H9 (cell line): Measurements from ENCODE around the gene FUT8. TPM values are rescaled to one million over a fixed set of nuclear protein-coding genes. Genes with fewer than 3 reads are reported as not detected.
A peak's percentile ranks its signal among the peaks of the same experiment; 100 is the strongest.

ENCODE experiments used
- DNase-seq: peaks from one replicate; pipeline ENCODE4 v3.0.0-alpha.2; 2017
- H2AFZ ChIP-seq: one replicate; pipeline ENCODE4 v1.6.1; 2013; ENCODE audit warnings: mild to moderate bottlenecking, low read length, control low read depth, moderate library complexity
- H2AK5ac ChIP-seq: 2 replicates; pipeline ENCODE4 v1.6.1; 2013; ENCODE audit warnings: low read length, control low read depth, mixed read lengths; ENCODE audit not compliant: insufficient read length
- H2BK120ac ChIP-seq: one replicate; pipeline ENCODE4 v1.6.1; 2013; ENCODE audit warnings: low read depth, mild to moderate bottlenecking, low read length, control low read depth, inconsistent platforms; ENCODE audit not compliant: poor library complexity, severe bottlenecking
- H2BK12ac ChIP-seq: 2 replicates; pipeline ENCODE4 v1.6.1; 2013; ENCODE audit warnings: low read length, control low read depth, mixed read lengths, low read depth; ENCODE audit not compliant: insufficient read length
- H2BK15ac ChIP-seq: 2 replicates; pipeline ENCODE4 v1.6.1; 2013; ENCODE audit warnings: low read depth, low read length, control low read depth
- H2BK20ac ChIP-seq: one replicate; pipeline ENCODE4 v1.6.1; 2013; ENCODE audit warnings: low read depth, mild to moderate bottlenecking, low read length, control low read depth, inconsistent platforms; ENCODE audit not compliant: poor library complexity, severe bottlenecking
- H2BK5ac ChIP-seq: 2 replicates; pipeline ENCODE4 v1.6.1; 2013; ENCODE audit warnings: low read length, control low read depth, mixed read lengths; ENCODE audit not compliant: insufficient read length
- H3K14ac ChIP-seq: 2 replicates; pipeline ENCODE4 v1.6.1; 2013; ENCODE audit warnings: low read length, control low read depth; ENCODE audit not compliant: insufficient read depth
- H3K18ac ChIP-seq: 2 replicates; pipeline ENCODE4 v1.6.1; 2013; ENCODE audit warnings: low read depth, mild to moderate bottlenecking, mixed read lengths, low read length, control low read depth; ENCODE audit not compliant: insufficient read length
- H3K23ac ChIP-seq: 2 replicates; pipeline ENCODE4 v1.6.1; 2013; ENCODE audit warnings: low read length, control low read depth, mixed read lengths, low read depth; ENCODE audit not compliant: insufficient read length
- H3K23me2 ChIP-seq: 2 replicates; pipeline ENCODE4 v1.6.1; 2013; ENCODE audit warnings: low read depth, mild to moderate bottlenecking, mixed read lengths, low read length, control low read depth; ENCODE audit not compliant: insufficient read length, poor library complexity, severe bottlenecking
- H3K27ac ChIP-seq: 2 replicates; pipeline ENCODE4 v1.5.1; 2013; ENCODE audit warnings: low read length, control low read depth, mixed read lengths, low read depth; ENCODE audit not compliant: insufficient read length
- H3K27me3 ChIP-seq: 2 replicates; pipeline ENCODE4 v1.6.1; 2013; ENCODE audit warnings: low read length, control low read depth, inconsistent platforms; ENCODE audit not compliant: insufficient read depth
- H3K4ac ChIP-seq: 2 replicates; pipeline ENCODE4 v1.6.1; 2013; ENCODE audit warnings: low read depth, mild to moderate bottlenecking, control low read depth, inconsistent platforms, low read length, moderate library complexity
- H3K4me1 ChIP-seq: 2 replicates; pipeline ENCODE4 v1.6.1; 2013; ENCODE audit warnings: low read length, control low read depth, inconsistent platforms; ENCODE audit not compliant: insufficient read depth
- H3K4me2 ChIP-seq: 2 replicates; pipeline ENCODE4 v1.6.1; 2013; ENCODE audit warnings: low read length, control low read depth, mixed read lengths; ENCODE audit not compliant: insufficient read length, insufficient read depth
- H3K56ac ChIP-seq: 2 replicates; pipeline ENCODE4 v1.6.1; 2013; ENCODE audit warnings: low read depth, mild to moderate bottlenecking, mixed read lengths, low read length, control low read depth; ENCODE audit not compliant: insufficient read length
- H3K79me1 ChIP-seq: 2 replicates; pipeline ENCODE4 v1.6.1; 2013; ENCODE audit warnings: low read depth, mild to moderate bottlenecking, moderate library complexity, low read length, control low read depth, inconsistent platforms; ENCODE audit not compliant: insufficient read depth, poor library complexity, severe bottlenecking
- H3K79me2 ChIP-seq: 2 replicates; pipeline ENCODE4 v1.6.1; 2013; ENCODE audit warnings: low read length, control low read depth, inconsistent platforms; ENCODE audit not compliant: insufficient read depth
- H3K9ac ChIP-seq: 2 replicates; pipeline ENCODE4 v1.6.1; 2013; ENCODE audit warnings: low read length, control low read depth, mixed read lengths; ENCODE audit not compliant: insufficient read length; ENCODE audit errors: extremely low read depth
- H3K9me3 ChIP-seq: one replicate; pipeline ENCODE4 v1.6.1; 2013; ENCODE audit warnings: low read depth, low read length, inconsistent platforms; ENCODE audit not compliant: control insufficient read depth
- H3T11ph ChIP-seq: one replicate; pipeline ENCODE4 v1.6.1; 2013; ENCODE audit warnings: mild to moderate bottlenecking, low read length, control low read depth, inconsistent platforms
- H4K20me1 ChIP-seq: one replicate; pipeline ENCODE4 v1.6.1; 2013; ENCODE audit not compliant: control insufficient read depth, insufficient read length, insufficient read depth
- H4K5ac ChIP-seq: 2 replicates; pipeline ENCODE4 v1.6.1; 2013; ENCODE audit warnings: low read depth, mild to moderate bottlenecking, mixed read lengths, low read length, control low read depth; ENCODE audit not compliant: insufficient read length
- H4K8ac ChIP-seq: replicated peaks from 2 replicates; pipeline ENCODE4 v1.6.1; 2013; ENCODE audit warnings: low read length, control low read depth, mixed read lengths, low read depth; ENCODE audit not compliant: insufficient read length
- H4K91ac ChIP-seq: 2 replicates; pipeline ENCODE4 v1.6.1; 2013; ENCODE audit warnings: low read depth, mild to moderate bottlenecking, moderate library complexity, mixed read lengths, low read length, control low read depth; ENCODE audit not compliant: insufficient read length
- H3K27ac Mint-ChIP-seq, 3 experiments: 2 replicates in 2 of 3; 3 replicates in 1 of 3; pipeline ENCODE4 v1.8.0; 2020 to 2021; ENCODE audit warnings: mixed read lengths in 3 of 3, mild to moderate bottlenecking in 1 of 3, moderate library complexity in 1 of 3
- H3K27me3 Mint-ChIP-seq: 2 replicates; pipeline ENCODE4 v1.8.0; 2021; ENCODE audit warnings: low read depth, mild to moderate bottlenecking, moderate library complexity, mixed read lengths
- H3K36me3 Mint-ChIP-seq, 3 experiments: 2 replicates in 2 of 3; 3 replicates in 1 of 3; pipeline ENCODE4 v1.8.0; 2020 to 2021; ENCODE audit warnings: low read depth in 3 of 3, mixed read lengths in 3 of 3; ENCODE audit not compliant: insufficient read depth in 1 of 3
- H3K4me1 Mint-ChIP-seq, 2 experiments: 2 replicates each; pipeline ENCODE4 v1.8.0; 2020; ENCODE audit warnings: mixed read lengths in 2 of 2
- H3K4me3 Mint-ChIP-seq, 2 experiments: 2 replicates in 1 of 2; 3 replicates in 1 of 2; pipeline ENCODE4 v1.8.0; 2020 to 2021; ENCODE audit warnings: mild to moderate bottlenecking in 2 of 2, mixed read lengths in 2 of 2, moderate library complexity in 1 of 2
- H3K9me3 Mint-ChIP-seq, 2 experiments: 2 replicates in 1 of 2; 3 replicates in 1 of 2; pipeline ENCODE4 v1.8.0; 2020; ENCODE audit warnings: mild to moderate bottlenecking in 2 of 2, mixed read lengths in 2 of 2, moderate library complexity in 1 of 2
- CTCF ChIP-seq: fragments of 200-600 bp; sonication (generic); conservative IDR thresholded peaks from 3 replicates; pipeline ENCODE4 v1.8.0; 2021; ENCODE audit warnings: antibody characterized with exemption, mild to moderate bottlenecking
- WGBS: extraction: QIAGEN DNeasy Blood & Tissue Kit; methylation state at CpG from one replicate; pipeline ENCODE4 v1.1.7; 2013; ENCODE audit warnings: missing lambda C conversion rate, low lambda C conversion rate, mixed read lengths; ENCODE audit not compliant: insufficient read length; ENCODE audit errors: extremely low coverage; 5-methylcytosine and 5-hydroxymethylcytosine counted together
- total RNA-seq: library from RNA; stranded (reverse); gene quantifications from 2 replicates; pipeline ENCODE4 v1.2.1, GENCODE V29; 2021

FUT8 gene
- total RNA-seq, 1 experiment from 2014 or later: 44.3 TPM

DNA sequence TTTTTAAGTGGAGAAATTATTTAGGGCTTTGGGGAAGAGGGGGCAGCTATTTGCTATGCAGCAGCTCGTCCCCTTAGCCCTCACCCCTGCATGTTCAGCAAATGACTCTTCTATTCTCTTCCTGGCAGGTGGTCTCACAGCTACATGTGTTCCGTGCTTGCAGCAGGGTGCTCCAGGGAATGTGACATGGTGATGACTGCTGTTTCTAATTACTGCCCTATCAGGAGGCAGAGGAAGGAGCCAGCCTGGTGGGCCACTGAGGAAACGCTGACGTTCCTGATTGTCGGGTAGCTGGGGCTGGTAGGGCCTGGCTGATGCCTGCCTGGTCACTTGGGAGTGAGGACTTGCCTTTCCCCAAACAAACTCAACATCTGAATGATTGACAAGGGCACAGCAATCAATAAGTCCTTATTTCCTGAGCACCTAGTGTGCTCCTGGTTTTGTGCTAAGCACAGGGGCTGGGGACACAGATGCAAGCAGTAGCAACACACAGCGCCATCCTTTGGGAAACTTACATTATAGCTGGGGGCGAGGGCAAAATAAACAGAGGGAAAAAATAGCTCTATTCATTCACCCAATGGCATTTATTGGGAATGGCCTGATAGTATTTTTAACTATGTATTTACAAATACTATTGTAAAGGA is 377.8 kb downstream of the FUT8 start:
- Histone ChIP-seq H3K9ac (no peak overlapping the region), H2BK15ac (no peak overlapping the region), H3K27ac (no peak overlapping the region), H3K4ac (no peak overlapping the region), H4K20me1 (peaks cover 2% of the 10 kb centered on the region), H4K91ac (no peak overlapping the region), H2BK20ac (no peak overlapping the region), H3K27me3 (no peaks in the 10 kb centered on the region), H2BK120ac (no peak overlapping the region), H3K23me2 (no peaks in the 10 kb centered on the region), H3K18ac (no peak overlapping the region), H3K4me1 (peaks cover 3% of the 10 kb centered on the region; the same call in 1 of the 2 replicates), H3K23ac (no peak overlapping the region), H3K56ac (no peak overlapping the region), H2BK12ac (no peak overlapping the region), H3K9me3 (no peaks in the 10 kb centered on the region), H4K5ac (no peak overlapping the region), H3K14ac (no peak overlapping the region), H2AK5ac (no peak overlapping the region), H2BK5ac (no peak overlapping the region), H3T11ph (no peak overlapping the region), H3K79me1 (no peaks in the 10 kb centered on the region), H3K4me2 (no peak overlapping the region), H4K8ac (no peak overlapping the region), H3K79me2 (no peaks in the 10 kb centered on the region), H2AFZ (no peak overlapping the region)
- no peak overlapping the region for H3K27ac Mint-ChIP-seq
- no peaks in the 10 kb centered on the region for H3K4me1 Mint-ChIP-seq
- no CpG with 5 or more reads among the region's 7 CpGs for WGBS
- no peak for DNase-seq
- H3K27me3 Mint-ChIP-seq: no peaks in the 10 kb centered on the region; the same call in 1 of the 2 replicates
- H3K9me3 Mint-ChIP-seq: no peaks in the 10 kb centered on the region
- peak; percentile 57 for TF ChIP-seq CTCF
- H3K36me3 Mint-ChIP-seq: no peaks in the 10 kb centered on the region
- no peak overlapping the region for H3K4me3 Mint-ChIP-seq
